Pancreas (tissue), 10 donors: ENCODE results near the gene ARHGAP11B.
"Not testable (repeated sequence)": the region's sequence is repeated elsewhere in the genome, so short reads cannot be mapped to it uniquely, and the experiment has no call there.

Experiments
- ATAC-seq, 4 donors: fragments of 200-7000 bp; cut with Tn5 transposase; one replicate each; pipeline versions ENCODE4 v1.8.0 to v1.9.1; 2020; ENCODE audit warnings: mild to moderate bottlenecking in 4 of 4, moderate library complexity in 4 of 4
- DNase-seq, 6 donors: peaks; one replicate each; pipeline ENCODE4 v3.0.0-alpha.2; 2020
- FAIRE-seq: peaks from 2 replicates; lab custom pipeline; 2012; peaks lifted over from hg19 to GRCh38; lab: Jason Lieb, UNC
- H3K27ac ChIP-seq, 4 donors: fragments of 200-600 bp; sonication (generic); 1 replicate in 3 of 4; 2 replicates in 1 of 4; pipeline versions ENCODE4 v1.5.0 to v1.8.0; 2020
- H3K27me3 ChIP-seq, 4 donors: fragments of 200-600 bp; one replicate each; pipeline ENCODE4 v1.8.0; 2021
- H3K36me3 ChIP-seq, 3 donors: fragments of 200-600 bp; sonication (generic) in 1 of 3; one replicate each; pipeline versions ENCODE4 v1.5.0 to v1.8.0; 2020 to 2021
- H3K4me1 ChIP-seq, 3 donors: fragments of 200-600 bp; one replicate each; pipeline ENCODE4 v1.8.0; 2021
- H3K4me3 ChIP-seq, 4 donors: fragments of 200-600 bp; sonication (generic) in 2 of 4; one replicate each; pipeline versions ENCODE4 v1.5.0 to v1.8.0; 2020 to 2021
- H3K9me3 ChIP-seq, 4 donors: fragments of 200-600 bp; one replicate each; pipeline ENCODE4 v1.8.0; 2021
- WGBS, 2 donors: extraction: QIAGEN DNeasy Blood & Tissue Kit; methylation state at CpG; one replicate each; pipeline ENCODE4 v1.1.7; 2013; 5-methylcytosine and 5-hydroxymethylcytosine counted together
- intact Hi-C, 3 donors: fragments of 100-400 bp; cut with DNase I; formaldehyde crosslinking; loops; one replicate each; pipeline versions ENCODE4 v1.11.1 to v1.14.2; 2022
- TF ChIP-seq, protein P1 (sequence below), 4 donors: fragments of 200-600 bp; sonication (generic) in 3 of 4; IDR thresholded peaks; one replicate each; pipeline versions ENCODE4 v1.5.0 to v1.8.0; 2021; ENCODE audit warnings: antibody characterized with exemption in 4 of 4
- donor health status: healthy with polysubstance abuse.
- donor health status: DM: no; HTN: no; CAD: no; lungs with moderate emphysema.
- donor health status: DM: no; HTN: no; CAD: no.
- donor health status: control.
- donor health status: control.
- donor health status: Bipolar disorder and iron deficiency.
- donor health status: DM: yes; HTN: yes; CAD: no.
- donor health status: DM: no; HTN: no; CAD: no.
- donor health status: DM: no; HTN: no; CAD: no.
- donor health status: DM: yes; HTN: yes; CAD: no.

ARHGAP11B gene

DNA sequence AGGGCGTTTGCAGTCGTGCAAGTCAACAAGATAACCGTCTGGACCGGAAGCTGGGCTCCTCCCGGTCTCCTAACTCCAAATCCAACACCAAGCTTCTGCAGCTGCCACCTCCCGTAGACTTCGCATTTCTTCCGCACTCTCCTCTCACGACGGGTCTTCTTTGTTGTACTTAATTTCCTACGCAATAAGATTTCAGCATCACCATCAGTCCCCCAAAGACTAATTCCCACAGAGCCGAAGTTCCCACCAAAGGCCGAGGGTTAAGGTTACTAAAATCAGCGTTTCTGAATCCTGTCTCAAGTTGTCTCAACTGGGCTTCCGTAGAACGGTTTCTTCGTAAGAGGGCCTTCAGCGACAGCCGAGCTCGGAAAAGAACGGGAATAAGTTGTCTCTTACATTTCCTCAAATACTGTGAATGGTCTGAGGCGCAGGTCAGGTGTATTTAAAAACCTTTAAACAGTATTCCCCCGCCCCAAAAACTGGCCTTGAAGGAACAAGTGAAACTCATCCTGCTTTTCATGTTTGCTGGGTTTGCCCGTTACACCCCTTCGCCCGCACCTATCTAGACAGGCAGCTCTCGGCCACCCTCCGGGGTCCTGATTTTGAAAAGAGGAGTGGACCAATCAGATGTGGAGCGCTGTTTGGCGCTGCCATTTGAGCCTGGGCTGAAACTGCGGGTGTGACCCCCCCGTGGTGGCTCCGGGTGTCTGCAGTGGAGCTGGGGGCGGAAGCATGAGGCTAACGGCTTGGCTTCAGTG, at the start of gene ARHGAP11B:
Gene ARHGAP11B, plus strand, starts transcription at position 693 of the 758 bp plus-strand sequence.
- H3K9me3 ChIP-seq, H3K27me3 ChIP-seq, H3K4me1 ChIP-seq, intact Hi-C loops, H3K36me3 ChIP-seq: not testable (repeated sequence)
- WGBS, 2 donors: 0% methylated on average over 31 to 35 of the region's 35 CpGs
- peak; percentile 78 to 92 (median 88) for DNase-seq
- Histone ChIP-seq H3K27ac (peak within 1 kb of the TSS in 3 of 4 donors; percentile 65 to 88 (median 84)), H3K4me3 (peak within 1 kb of the TSS; percentile 11 to 53 (median 42))
- ATAC-seq: peak; percentile 94 to 97 (median 94)
- FAIRE-seq: peak; percentile 49

DNA sequence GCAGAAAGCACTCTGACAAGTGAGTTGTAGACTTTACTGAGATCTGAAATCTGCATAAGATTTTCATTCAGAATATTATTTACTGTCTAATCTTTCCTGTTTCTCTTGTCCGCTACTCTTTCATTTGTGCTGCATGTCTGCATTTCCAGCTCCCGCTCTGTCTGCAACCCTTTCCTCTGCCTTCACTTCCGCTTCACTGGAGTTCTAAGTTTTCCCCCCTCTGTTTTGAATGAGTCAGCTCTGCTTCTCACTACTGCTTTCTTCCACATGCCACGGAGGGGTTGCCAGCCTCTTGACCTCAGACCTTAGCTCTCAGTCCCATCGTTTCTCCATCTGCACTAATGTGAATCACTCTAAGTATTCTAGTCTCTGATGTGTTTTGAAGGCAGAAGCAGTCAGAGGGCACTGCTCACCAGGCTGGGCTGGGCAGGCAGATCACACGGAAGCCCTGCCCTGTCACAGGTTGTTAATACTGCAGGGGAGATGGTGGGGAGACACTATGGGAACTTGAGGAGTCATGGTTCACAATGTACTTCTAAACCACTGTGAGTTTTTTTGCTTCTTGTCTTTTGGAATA, 46.4 kb upstream of the ARHGAP11B start:
- H3K9me3 ChIP-seq, DNase-seq, H3K36me3 ChIP-seq, FAIRE-seq, H3K27ac ChIP-seq, H3K4me3 ChIP-seq, intact Hi-C loops, H3K4me1 ChIP-seq, ATAC-seq, H3K27me3 ChIP-seq: not testable (repeated sequence)
- no CpG with 5 or more reads among the region's 6 CpGs for WGBS, 2 donors

DNA sequence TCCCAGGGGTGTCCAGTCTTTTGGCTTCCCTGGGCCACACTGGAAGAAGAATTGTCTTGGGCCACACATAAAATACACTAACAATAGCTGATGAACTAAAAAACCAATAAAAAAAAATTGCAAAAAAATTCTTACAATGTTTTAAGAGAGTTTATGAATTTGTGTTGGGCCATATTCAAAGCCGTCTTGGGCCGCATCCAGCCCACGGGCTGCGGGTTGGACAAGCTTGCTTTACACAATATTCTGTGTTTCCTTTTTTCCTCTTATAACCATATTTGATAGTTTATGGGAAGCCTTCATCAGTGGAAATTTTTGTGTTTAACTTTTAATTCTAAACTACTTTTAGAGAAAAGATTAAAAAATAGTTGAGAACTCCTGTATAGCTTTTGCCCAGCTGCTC, 45.2 kb upstream of the ARHGAP11B start:
- FAIRE-seq, DNase-seq, H3K9me3 ChIP-seq, H3K36me3 ChIP-seq, intact Hi-C loops, H3K4me3 ChIP-seq, H3K4me1 ChIP-seq, H3K27ac ChIP-seq, H3K27me3 ChIP-seq, ATAC-seq: not testable (repeated sequence)
- WGBS, 2 donors: no CpG with 5 or more reads among the region's 4 CpGs

DNA sequence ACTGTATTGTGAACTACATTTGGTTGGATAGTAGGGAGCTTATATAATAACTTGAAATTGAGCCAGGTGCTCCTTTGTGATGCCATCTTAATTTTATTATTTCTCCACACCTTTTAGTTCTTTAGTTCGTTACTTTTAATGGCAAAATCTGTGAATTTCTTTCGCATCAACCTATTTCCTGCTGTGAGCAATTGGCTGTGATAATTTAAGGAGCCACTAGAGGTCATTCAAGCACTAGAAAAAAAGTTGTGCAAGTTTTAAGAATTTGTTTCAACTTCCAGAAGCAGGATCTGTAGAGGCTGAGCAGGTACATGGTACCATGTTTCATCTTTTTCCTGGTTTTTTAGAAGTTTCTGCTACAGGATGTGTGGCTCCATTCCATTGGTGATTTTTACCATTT, 27.0 kb upstream of the ARHGAP11B start:
- peak; percentile 75 for FAIRE-seq
- ATAC-seq, H3K27ac ChIP-seq, H3K4me3 ChIP-seq, intact Hi-C loops, H3K36me3 ChIP-seq, H3K9me3 ChIP-seq, DNase-seq, H3K4me1 ChIP-seq, H3K27me3 ChIP-seq: not testable (repeated sequence)
- TF ChIP-seq, protein P1, sequence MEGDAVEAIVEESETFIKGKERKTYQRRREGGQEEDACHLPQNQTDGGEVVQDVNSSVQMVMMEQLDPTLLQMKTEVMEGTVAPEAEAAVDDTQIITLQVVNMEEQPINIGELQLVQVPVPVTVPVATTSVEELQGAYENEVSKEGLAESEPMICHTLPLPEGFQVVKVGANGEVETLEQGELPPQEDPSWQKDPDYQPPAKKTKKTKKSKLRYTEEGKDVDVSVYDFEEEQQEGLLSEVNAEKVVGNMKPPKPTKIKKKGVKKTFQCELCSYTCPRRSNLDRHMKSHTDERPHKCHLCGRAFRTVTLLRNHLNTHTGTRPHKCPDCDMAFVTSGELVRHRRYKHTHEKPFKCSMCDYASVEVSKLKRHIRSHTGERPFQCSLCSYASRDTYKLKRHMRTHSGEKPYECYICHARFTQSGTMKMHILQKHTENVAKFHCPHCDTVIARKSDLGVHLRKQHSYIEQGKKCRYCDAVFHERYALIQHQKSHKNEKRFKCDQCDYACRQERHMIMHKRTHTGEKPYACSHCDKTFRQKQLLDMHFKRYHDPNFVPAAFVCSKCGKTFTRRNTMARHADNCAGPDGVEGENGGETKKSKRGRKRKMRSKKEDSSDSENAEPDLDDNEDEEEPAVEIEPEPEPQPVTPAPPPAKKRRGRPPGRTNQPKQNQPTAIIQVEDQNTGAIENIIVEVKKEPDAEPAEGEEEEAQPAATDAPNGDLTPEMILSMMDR (IDR thresholded peaks at IDR 0.05): peak in 1 of 4 donors; percentile 21
- 6 to 20% methylated on average over 2 of the region's 2 CpGs for WGBS, 2 donors

DNA sequence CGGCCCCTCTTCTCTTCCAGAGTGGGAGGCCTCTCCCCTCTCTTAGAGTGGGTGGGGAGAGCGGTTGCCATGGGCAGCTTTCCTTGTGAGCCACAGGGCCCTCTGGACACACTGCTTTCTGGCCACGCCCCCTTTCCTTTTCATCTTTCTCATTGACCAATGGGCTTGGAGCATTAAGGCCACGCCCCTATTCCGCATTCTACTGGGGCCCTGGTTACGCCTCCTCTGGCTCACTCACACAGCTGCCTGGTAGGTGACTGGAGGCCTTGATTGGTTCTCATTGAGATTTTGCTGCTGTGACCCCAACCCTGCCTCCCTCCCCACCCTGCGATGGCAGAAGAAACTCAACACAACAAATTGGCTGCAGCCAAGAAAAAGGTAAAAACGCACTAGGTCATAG, 22.1 kb upstream of the ARHGAP11B start, which contains the start of gene GOLGA8H:
Gene GOLGA8H, plus strand, starts transcription at position 233 of the 400 bp plus-strand sequence. Its CDS starts 98 bp downstream, at position 331.
- H3K36me3 ChIP-seq, H3K4me1 ChIP-seq, DNase-seq, H3K27me3 ChIP-seq, intact Hi-C loops, ATAC-seq, H3K27ac ChIP-seq, H3K4me3 ChIP-seq, H3K9me3 ChIP-seq, FAIRE-seq: not testable (repeated sequence)
- 94% methylated on average over 3 to 6 of the region's 8 CpGs for WGBS, 2 donors

DNA sequence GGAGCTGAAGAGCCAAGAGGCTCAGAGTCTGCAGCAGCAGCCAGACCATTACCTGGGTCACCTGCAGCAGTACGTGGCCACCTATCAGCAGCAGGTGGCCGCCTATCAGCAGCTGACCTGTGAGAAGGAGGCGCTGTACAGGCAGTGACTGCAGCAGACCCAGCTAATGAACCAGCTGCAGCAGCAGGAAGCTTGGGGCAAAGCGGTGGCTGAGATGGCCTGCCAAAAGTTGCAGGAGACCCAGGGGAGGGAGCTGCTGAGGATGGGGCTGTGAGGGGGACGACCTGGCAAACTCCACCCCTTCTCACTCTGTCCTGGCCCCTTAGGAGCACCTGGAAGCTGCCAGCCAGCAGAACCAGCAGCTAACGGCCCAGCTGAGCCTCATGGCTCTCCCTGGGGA, 13.7 kb upstream of the ARHGAP11B start:
- WGBS, 2 donors: no CpG with 5 or more reads among the region's 6 CpGs
- H3K27ac ChIP-seq, H3K36me3 ChIP-seq, H3K9me3 ChIP-seq, H3K4me1 ChIP-seq, DNase-seq, H3K27me3 ChIP-seq, ATAC-seq, FAIRE-seq, intact Hi-C loops, H3K4me3 ChIP-seq: not testable (repeated sequence)

DNA sequence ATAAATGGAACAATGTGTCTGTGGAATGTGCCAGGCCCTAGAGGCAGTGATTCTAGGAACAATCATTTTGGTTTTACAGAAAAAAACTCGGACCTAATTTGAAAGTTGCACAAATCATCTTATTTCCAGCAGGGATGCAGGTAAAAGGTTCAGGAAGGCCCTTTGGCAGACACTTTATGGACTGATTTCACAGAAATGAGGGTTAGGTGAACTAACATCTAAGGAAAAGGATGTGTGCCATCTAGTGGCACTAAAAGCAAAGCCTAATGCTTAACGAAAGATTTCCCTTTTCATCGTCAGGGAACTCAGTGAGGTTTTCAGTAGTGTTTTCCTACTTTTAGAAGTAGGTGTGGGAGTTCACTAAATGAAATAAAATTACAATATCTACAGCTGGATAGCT, 4.6 kb upstream of the ARHGAP11B start:
- H3K4me3 ChIP-seq, H3K9me3 ChIP-seq, H3K4me1 ChIP-seq, H3K36me3 ChIP-seq, FAIRE-seq, H3K27ac ChIP-seq, intact Hi-C loops, H3K27me3 ChIP-seq, DNase-seq: not testable (repeated sequence)
- 8% methylated on average over 1 to 2 of the region's 3 CpGs for WGBS, 2 donors
- ATAC-seq: peak in 2 of 4 donors; percentile 10 to 24

DNA sequence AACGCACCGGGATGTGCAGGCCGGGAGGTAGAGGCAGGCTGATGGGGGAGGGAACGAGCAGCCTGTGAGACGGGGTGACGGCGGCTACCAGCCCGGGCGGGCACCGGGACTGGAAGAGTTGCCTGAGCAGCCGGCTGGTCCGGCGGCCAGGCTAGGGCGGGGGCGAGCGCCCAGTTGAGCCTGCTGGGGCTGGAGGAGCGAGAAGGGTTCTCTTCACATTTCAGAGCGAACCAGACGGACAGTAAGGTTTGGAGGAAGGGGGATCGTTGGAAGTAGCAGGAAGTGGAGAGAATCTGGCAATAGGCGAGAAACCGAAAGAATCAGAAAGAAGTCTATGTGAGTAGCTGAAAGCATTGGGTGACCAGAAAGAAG, 252 bp downstream of the ARHGAP11B start:
- WGBS, 2 donors: 0 to 1% methylated on average over 11 to 12 of the region's 22 CpGs
- peak overlapping the region; percentile 11 to 53 (median 42) for H3K4me3 ChIP-seq
- DNase-seq, H3K9me3 ChIP-seq, H3K4me1 ChIP-seq, H3K36me3 ChIP-seq, intact Hi-C loops, H3K27me3 ChIP-seq, FAIRE-seq: not testable (repeated sequence)
- peak in 1 of 4 donors; percentile 15 for ATAC-seq
- peak overlapping the region in 1 of 4 donors; percentile 88 for H3K27ac ChIP-seq

DNA sequence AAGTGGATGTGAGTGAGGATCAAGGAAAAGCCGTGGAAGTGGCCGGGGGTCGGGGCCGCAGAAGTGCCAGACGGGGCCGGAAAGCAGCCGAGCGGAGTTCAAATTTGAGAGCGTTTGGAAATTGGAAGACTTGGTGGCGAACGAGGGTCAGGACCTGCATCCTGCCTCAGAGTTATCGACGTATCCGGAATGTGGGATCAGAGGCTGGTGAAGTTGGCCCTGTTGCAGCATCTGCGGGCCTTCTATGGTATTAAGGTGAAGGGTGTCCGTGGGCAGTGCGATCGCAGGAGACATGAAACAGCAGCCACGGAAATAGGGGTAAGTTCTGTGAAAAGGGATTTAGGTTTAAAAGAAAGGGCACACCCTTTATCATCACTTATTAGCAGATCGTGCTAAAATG, 704 bp downstream of the ARHGAP11B start:
- H3K36me3 ChIP-seq, DNase-seq, ATAC-seq, FAIRE-seq, H3K27ac ChIP-seq, H3K9me3 ChIP-seq, H3K27me3 ChIP-seq, H3K4me1 ChIP-seq, intact Hi-C loops: not testable (repeated sequence)
- H3K4me3 ChIP-seq: peak overlapping the region in 3 of 4 donors; percentile 11 to 53 (median 47)
- 1% methylated on average over 8 to 13 of the region's 20 CpGs for WGBS, 2 donors
